ENCODE measurements around the gene CYFIP1.

GRCh38 chr15:22951381-22952280, 28.5 kb downstream of the CYFIP1 start:
- TF ChIP-seq CREB1 (IDR thresholded peaks at IDR 0.05; ENCODE audit: low read depth) = no peak
- no peak for TF ChIP-seq RAD21 (IDR thresholded peaks at IDR 0.05; ENCODE audit: low read depth)
